HG02943 (cell line): ENCODE data around the gene LMO2.
"Not testable (repeated sequence)": the region's sequence is repeated elsewhere in the genome, so short reads cannot be mapped to it uniquely, and the experiment has no call there.

Experiments
- ATAC-seq: cut with Tn5 transposase; IDR thresholded peaks from one replicate; pipeline ENCODE4 v1.9.1; 2021; ENCODE audit warnings: mild to moderate bottlenecking, low read depth, moderate library complexity; ENCODE audit not compliant: unreplicated experiment

LMO2 gene

DNA sequence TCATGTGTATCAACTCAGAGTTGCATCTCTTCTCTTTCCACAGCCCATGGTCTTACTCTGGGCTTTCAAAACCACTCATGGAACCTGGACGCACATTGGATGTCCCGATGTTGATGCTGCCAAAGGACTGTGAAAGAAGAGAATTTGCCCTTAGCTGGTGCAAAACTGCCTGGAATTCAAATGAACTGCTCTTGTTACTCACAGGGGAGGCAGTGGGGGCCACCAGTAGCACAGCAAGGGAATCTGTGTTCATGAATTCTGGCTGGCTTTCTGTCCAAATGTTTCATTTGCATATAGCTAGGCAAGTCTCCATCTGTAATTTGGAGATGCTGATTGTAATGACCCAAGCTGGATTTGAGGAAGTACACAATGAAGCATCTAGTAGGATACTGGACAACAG is 24.9 kb downstream of the LMO2 start:
- ATAC-seq = no peak

DNA sequence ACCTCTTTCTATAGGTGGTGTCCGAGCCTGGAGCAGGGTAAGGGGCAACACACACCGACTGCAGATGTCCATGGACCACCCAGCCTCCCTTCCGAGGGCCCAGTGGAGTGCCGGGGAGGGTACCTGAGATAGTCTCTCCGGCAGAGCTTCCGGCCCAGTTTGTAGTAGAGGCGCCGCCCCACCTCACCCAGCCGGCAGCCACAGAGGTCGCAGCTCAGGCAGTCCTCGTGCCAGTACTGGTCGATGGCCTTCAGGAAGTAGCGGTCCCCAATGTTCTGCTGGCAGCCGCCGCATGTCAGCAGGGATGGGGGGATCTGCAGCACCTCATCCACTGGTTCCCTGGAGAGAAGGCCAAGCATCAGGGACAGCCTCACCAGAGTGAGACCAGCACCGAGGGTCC is 27.4 kb downstream of the LMO2 start:
- no peak for ATAC-seq

DNA sequence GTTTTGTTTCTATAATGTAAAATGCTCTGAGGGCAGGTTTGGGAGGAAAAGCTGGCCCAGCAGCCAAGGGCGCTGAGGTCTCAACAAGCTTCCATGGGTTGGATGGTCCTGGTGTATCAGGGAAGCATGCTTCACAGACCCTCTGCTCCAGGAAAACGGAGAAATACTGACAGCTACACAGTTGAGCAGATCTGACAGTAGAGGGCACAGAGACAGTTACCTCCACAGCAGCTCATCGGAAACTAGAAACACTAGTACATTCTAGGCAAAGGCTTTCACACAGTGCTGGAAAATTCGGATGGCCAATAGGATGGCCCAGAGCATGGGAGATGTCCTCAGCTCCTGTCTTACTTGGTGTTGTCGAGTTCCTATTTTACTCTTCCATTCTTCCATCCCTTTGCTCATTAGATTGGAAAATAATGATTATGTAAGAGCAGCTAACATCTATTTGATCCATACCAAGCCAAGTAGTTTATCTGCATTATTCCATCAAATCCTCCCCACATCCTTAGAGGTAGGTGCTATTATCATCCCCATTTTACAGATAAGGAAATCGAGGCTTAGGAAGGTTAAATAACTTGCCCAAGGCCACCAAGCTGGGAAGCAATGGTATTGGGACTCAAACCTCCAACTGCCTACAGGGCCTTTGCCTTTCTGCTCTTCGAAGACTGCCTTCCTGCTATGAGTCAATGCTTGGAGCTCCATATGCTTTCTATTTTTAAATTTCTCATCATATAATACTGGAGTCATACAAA is 28.3 kb downstream of the LMO2 start:
- no peak for ATAC-seq

DNA sequence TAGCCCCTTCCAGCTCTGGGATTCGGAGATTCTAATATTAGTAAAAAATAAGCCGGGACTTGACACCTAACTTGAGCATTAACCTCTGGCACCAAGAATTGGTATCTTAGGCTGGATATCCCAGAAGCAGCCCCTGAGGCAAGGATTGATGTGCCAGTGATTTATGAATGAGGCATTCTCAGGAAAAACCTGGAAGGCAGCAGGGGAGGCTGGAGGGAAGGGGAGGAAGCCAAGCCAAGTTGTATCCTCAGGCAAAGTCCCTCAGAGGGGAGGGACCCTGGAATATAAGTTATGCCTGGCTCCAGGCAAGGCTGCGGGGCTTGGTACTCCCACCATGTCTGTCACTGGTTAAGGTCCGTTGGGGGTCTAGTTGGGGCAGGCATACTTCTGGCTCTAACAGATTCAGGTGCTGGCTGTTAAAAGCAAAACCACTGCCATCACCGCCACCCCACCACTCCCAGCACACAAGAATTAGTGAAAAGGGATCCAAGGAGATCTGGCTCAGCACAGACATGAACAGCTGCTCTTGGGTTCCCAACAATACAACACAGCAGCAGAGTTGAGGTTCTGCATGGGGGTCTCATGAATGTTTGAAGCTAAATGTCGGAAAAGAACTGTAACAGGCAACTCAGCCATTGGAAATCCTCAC is 29.8 kb downstream of the LMO2 start:
- no peak for ATAC-seq

DNA sequence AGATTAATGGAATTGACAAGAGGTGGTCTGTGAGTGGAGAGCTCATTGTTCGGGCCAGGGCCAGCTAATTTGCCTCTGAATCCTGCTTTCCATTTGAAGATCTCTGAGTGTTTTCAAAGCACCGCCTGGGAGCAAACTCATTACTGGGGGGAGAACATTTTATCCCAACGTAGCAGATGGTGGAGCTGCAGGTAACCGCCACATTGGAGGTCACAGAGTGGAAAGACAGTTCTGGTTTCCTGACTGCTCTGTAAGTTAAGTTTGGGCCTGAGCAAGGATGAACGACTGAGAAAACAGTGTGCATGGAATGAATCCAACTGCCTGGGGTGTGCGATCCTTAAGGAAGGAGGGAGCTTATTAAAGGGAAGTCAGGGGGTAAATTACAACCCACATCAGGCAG is 30.5 kb downstream of the LMO2 start:
- no peak for ATAC-seq

DNA sequence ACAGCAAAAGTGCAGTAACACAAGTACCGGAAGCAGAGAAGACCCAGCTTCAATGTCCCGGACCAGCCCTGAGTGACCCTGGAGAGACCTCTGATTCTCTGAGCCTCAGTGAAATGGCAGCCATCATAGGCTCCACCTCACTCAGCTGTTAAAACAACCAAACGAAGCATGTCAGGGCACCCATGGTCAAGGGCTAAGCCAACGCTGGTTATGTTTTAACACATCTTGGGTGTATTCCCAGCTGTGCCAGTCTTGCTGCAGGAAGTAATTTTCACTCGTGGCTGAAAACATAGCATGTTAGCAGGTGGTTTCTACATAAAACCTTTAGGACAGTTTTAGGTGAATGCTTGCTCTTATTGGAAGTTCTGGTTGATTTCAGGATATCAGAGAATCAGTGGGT is 30.9 kb downstream of the LMO2 start:
- ATAC-seq = no peak

DNA sequence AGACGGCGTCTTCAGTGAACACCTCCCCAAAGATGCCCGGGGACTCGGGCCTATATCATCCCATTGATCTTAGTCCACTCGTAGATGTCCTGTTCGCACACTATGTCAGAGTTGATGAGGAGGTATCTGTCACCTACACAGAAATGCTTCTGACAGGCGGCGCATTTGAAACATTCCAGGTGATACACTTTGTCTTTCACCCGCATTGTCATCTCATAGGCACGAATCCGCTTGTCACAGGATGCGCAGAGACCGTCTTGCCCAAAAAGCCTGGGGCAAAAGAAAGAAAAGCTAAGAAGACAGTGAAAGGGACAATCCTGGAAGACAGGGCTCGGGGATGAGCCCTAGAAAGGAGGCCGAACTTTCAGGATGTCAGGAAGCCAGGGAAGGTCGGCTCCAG is 32.6 kb downstream of the LMO2 start:
- no peak for ATAC-seq

DNA sequence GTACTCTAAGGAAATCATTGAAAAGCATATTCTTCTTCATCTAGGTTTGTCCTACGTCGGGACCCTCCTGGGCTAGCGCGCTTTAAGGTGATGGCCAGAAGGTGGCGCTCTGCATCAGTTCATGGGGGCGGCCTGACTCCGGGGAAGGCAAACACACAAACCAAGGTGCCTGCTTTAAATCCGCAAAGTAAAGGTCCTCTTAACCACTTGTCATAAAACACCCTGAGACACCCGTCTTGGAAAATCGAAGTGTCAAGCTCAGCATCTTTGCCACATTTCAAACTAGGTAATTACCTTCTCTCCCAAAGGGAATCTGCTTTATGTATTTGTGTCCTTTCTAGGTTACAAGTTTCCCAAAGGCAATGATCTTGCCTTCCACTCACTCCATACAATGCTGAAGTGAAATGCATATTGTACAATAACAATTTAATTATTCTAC is 33.9 kb downstream of the LMO2 start:
- no peak for ATAC-seq

DNA sequence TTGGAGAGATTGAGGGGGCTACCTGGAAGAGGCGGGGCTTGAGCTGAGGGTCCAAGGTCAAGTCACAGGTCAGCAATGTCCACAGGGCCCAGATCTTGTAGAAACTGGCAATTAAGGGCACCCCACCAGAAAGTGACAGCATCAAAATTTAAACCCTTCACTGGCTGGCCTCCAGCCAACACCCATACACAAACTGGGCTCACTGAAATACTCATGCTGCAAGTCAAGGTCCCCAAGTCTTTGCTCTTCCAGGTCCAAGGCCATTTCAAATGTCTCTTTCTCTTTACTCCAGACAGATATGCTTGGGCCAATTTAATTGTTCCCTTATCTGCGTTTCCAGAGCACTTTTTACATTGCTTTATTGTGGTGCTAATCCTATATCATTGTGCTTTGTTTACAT is 36.4 kb downstream of the LMO2 start:
- no peak for ATAC-seq

DNA sequence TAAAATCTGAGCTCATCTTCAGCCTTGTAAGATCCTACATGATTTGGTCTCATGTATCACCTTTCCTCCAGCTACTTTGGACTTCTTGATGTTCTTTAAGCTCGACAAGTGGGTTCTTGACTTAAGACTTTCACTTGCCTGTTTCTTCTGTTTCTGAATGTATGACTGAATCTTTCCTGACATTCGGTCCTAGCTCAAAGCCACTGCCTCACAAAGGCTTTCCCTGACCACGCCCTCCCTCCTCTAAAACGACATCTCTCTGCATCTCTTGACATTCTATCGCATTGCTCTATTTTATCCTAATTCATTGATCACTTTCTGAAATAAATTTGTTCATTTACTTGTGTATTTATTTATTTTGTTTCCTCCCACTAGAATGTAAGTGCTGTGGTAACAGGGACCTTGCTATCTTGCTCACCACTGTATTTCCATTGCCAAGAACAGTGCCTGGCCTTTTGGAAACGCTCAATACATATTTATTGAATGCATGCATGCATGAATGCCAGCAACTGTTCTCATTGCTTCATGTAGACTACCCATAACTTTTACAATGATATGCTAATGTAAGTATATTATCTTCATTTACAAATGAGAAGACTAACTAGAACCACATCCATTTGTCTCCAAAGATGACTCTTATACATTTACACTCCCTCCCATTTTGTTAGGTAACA is 43.0 kb downstream of the LMO2 start:
- ATAC-seq = no peak

DNA sequence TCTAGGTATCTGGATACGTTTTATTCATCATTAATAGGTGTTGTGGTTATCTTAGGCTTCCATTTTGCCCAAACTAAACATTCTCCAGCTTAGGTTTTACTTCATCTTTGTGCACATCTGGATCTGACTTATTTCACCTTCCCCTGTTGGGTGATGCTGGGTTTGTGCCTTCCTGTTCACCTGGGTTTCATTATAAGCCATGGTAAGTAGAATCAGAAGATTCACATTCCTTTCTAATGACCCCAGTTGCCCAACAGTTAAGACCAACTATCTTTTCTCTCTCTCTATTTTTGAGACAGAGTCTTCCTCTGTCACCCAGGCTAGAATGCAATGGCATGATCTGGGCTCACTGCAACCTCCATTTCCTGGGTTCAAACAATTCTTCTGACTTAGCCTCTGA is 44.6 kb downstream of the LMO2 start:
- no peak for ATAC-seq

DNA sequence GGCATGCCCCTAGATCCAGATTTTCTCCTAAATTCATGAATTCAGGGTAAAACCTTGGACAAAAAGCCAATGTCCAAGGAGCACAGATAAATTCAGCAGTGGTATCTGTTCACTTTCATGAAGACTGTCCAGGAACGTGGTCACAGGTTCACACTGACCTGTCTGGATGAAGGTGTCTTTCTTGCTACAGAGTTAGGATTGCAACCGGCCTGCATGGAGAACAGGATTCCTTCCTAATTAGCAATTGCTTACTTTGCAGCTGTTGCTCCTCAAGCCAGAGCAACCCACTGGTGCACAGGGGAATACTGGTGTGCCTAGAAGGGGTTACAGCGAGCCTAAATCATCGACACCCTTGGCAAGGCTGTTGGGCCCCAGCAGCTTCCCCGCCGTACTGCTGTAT is 47.6 kb downstream of the LMO2 start:
- no peak for ATAC-seq

DNA sequence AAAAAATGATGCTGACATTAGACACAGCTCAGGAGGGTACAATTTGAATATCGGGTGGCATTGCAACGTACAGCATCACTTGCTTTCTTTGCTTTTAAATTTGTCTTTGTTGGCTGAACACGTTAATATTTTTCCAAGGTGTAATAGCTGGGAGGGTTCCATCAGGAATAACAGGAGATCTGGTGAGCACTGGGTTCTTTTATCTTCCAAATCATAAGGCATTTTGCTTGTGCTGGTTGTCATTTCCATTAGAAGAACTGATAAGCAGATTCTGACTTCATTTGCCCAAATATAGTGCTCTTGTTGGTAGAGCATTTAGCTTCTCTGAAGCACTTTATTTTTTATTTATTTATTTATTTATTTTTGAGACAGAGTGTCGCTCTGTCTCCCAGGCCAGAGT is 48.9 kb downstream of the LMO2 start:
- no peak for ATAC-seq

DNA sequence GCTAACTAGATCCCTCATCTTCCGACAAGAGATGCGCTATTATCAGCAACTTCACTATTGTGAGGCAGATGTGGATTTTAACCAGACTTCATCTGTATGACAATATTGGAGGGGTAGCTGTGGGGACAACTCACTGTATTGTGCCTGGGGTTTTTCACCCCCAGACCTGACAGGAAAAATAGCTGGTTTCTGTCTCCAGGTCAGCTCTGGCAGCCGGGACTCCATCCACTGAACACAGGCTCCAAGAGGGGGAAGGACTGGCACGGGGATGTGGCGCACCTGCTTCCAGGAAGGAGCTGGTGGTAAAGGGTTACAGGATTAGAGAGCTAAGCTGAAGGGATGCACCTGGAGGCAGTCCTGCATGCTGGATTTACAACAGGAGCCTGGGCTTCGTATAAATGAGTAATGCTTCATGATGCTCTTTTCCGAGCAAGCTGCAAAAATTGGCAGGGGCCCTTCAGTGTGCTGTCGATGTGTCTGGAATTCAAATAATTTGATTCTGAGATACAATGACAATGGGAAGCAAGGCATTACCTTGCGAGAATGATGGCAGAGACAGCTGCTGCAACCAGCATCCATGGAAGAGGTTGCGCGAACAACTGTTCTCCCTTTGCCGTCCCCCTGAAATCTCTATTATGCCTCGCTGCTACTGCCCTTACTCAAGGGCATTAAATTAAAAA is 49.5 kb downstream of the LMO2 start:
- ATAC-seq = no peak

DNA sequence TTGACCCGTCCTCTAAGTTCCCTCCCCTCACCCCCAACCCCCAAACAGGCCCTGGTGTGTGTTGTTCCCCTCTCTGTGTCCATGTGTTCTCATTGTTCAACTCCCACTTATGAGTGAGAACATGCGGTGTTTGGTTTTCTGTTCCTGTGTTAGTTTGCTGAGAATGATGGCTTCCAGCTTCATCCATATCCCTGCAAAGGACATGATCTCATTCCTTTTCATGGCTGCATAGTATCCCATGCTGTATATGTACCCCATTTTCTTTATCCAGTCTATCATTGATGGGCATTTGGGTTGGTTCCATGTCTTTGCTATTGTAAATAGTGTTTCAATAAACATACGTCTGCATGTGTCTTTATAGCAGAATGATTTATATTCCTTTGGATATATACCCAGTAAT is 53.6 kb downstream of the LMO2 start:
- ATAC-seq = not testable (repeated sequence)

DNA sequence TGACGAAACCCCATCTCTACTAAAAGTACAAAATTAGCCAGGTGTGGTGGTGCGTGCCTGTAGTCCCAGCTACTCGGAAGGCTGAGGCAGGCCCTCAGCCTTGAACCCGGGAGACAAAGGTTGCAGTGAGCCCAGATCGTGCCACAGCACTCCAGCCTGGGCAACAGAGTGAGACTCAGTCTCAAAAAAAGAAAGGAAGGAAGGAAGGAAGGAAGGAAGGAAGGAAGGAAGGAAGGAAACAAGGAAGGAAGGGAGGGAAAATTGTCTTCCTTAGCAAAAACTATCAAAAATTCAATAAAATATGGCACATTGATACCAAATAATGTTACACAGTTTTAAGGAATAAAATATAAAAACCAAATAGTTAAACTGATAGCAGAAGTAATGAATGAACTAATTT is 54.5 kb downstream of the LMO2 start:
- ATAC-seq = not testable (repeated sequence)

DNA sequence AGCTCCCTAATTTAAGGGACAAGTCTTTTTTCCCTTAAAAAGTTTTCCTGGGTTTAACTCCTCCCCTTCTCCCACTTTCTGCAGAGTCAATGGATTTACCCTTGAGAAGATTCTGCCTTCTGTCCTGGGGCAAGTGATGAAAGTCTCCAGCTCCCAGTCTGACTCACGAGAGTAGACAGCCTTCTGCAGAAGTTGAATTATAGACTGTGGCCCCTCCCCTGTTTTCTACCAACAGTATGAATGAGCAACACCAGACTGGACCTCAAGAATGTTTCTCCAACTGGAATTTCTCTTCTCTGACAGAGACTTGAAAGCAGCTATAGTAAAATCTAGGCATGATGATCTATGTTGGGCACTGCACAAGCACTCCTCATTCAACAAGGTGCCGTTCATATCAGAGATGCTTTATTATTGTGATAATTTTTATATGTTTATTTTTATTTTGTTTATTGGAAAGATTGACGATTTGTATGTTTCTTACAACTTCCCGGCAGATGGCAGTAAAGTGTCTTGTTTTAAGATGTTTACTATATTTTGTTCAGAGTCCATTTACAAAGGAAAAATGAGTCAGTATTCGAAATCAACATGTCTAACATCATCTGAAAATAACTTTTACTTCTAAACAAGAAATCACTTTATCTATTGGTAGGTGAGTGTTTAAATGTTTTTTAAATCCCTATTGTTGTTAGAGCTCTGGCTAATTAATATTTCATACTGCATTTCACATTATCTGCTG is 56.6 kb downstream of the LMO2 start:
- ATAC-seq = no peak

DNA sequence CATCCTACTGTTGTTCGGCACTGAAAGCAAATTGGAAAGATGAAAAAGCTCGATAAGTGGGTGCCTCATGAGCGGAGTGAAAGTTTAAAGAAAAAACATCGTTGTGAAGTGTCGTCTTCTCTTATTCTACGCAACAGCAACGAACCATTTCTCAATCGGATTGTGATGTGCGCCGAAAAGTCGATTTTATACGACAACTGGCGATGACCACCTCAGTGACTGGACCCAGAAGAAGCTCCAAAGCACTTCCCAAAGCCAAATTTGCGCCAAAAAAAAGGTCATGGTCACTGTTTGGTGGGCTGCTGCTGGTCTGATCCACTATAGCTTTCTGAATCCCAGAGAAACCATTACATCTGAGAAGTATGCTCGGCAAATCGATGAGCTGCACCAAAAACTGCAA is 59.2 kb downstream of the LMO2 start:
- no peak for ATAC-seq

DNA sequence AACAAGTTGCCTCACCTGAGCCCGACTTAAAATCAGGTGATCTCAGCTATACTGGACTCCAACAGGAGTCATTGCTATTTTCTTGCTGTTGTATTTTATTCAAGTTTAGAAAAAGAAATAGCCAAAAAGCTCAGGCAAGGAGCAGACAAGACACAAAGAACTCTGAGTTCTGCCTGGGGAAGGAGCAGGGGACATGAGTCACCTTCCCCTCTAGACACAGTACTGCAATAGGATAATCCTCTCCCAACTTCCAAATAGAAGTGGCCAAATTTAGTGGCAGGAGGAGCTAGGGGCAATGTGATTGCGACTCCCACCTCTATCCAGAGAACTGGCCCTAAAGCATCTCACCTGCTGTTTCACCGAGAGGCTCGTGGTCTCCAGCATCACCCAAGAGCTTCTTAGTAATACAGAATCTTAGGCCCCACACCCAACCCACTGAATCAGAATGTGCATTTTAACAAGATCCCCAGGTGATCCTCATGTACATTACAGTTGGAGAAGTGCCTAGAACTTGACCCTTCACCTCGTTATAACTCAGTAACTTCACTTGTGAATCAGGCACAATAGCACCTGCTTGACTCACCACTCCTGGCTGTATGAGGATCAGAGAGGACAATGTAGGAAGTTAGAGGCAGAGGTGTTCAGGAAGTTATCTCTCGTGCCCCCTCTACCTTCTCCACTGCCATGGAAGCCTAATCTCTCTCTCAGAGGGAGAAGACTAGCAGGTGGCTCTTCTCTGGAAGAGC is 60.8 kb downstream of the LMO2 start:
- no peak for ATAC-seq
